WI38 (cell line): ENCODE measurements around the gene HIPK1.

Source experiments
- H3K4me3 ChIP-seq: 2 replicates; pipeline ENCODE4 v1.5.1; 2011; ENCODE audit warnings: low read depth, mild to moderate bottlenecking, control low read depth, low read length
- TF ChIP-seq, protein P1 (sequence below): IDR thresholded peaks from 2 replicates; pipeline ENCODE4 v1.5.1; 2012; ENCODE audit warnings: low read depth, mild to moderate bottlenecking, control low read depth, low read length

The HIPK1 gene

DNA sequence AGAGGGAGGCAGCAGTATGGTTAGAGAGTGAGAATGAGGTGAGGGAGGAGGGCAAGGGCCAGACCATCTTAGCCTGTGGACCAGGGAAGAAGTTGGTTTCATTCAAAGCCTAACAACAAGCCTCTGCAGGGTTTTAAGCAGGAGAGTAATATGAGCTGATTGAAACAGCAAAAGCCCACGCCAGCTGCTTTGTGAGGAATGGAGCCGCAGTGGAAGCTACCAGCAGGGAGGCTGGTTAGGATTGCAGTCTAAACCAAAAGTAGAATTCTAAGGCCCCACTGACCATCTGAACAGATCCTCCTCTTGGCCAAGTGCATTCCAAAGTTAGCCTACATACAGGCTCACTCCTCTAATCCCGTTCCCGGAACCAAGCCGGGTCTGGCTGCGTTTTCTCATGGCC is 94.9 kb downstream of the HIPK1 start:
- TF ChIP-seq, protein P1, sequence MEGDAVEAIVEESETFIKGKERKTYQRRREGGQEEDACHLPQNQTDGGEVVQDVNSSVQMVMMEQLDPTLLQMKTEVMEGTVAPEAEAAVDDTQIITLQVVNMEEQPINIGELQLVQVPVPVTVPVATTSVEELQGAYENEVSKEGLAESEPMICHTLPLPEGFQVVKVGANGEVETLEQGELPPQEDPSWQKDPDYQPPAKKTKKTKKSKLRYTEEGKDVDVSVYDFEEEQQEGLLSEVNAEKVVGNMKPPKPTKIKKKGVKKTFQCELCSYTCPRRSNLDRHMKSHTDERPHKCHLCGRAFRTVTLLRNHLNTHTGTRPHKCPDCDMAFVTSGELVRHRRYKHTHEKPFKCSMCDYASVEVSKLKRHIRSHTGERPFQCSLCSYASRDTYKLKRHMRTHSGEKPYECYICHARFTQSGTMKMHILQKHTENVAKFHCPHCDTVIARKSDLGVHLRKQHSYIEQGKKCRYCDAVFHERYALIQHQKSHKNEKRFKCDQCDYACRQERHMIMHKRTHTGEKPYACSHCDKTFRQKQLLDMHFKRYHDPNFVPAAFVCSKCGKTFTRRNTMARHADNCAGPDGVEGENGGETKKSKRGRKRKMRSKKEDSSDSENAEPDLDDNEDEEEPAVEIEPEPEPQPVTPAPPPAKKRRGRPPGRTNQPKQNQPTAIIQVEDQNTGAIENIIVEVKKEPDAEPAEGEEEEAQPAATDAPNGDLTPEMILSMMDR: no peak
- H3K4me3 ChIP-seq: no peak overlapping the region

DNA sequence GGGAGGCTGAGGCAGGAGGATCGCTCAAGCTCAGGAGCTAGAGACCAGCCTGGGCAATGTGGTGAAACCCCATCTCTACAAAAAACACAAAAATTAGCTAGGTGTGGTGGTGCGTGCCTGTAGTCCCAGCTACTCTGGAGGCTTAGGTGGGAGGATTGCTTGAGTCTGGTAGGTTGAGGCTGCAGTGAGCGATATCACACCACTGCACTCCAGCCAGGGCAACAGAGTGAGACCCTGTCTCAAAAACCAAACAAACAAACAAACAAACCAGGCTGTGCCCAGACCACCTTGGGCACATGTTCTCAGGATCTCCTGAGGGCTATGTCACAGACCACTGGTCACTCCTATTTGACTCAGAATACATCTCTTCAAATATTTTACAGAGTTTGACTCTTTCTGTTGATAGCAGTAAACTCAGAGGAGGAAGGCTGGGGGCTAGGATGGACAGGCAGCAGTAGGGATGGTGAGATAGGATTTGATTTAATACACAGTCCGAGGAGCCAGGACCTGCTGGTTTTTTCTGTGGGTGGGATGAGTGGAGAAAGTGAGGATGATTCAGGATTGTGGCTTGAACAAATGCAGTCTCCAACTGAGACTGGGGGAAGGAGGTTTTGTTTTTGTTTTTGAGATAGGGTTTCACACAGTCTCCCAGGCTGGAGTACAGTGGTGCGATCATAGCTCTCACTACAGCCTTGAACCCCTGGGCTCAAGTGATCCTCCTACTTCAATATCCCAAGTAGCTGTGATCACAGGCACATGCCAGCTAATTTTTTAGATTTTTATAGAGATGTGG is 96.7 kb downstream of the HIPK1 start:
- TF ChIP-seq, protein P1: no peak
- H3K4me3 ChIP-seq: no peak overlapping the region

GRCh38 chr1:114026797-114027196 is 97.7 kb downstream of the HIPK1 start:
- TF ChIP-seq, protein P1: no peak
- H3K4me3 ChIP-seq: no peak overlapping the region
